Trophoblast cell (in vitro differentiated cells and primary cell): Measurements from ENCODE around the gene HOXB3.

Source experiments
- DNase-seq, 2 donors: peaks; one replicate each; pipeline ENCODE4 v3.0.0-alpha.2; 2016
- H2AFZ ChIP-seq: 2 replicates; pipeline ENCODE4 v1.6.1; 2013; ENCODE audit warnings: low read length, moderate library complexity, mild to moderate bottlenecking; ENCODE audit not compliant: insufficient read depth, poor library complexity
- H2AK5ac ChIP-seq: 2 replicates; pipeline ENCODE4 v1.6.1; 2013; ENCODE audit warnings: mild to moderate bottlenecking, low read length
- H2BK120ac ChIP-seq: 2 replicates; pipeline ENCODE4 v1.6.1; 2013; ENCODE audit warnings: low read length, mild to moderate bottlenecking, moderate library complexity; ENCODE audit not compliant: insufficient read depth, poor library complexity
- H2BK12ac ChIP-seq: 2 replicates; pipeline ENCODE4 v1.6.1; 2013; ENCODE audit warnings: mild to moderate bottlenecking, low read length, moderate library complexity
- H2BK5ac ChIP-seq: 2 replicates; pipeline ENCODE4 v1.6.1; 2013; ENCODE audit warnings: low read length, low read depth, moderate library complexity, mild to moderate bottlenecking; ENCODE audit not compliant: poor library complexity
- H3K14ac ChIP-seq: 2 replicates; pipeline ENCODE4 v1.6.1; 2013; ENCODE audit warnings: mild to moderate bottlenecking, low read length
- H3K18ac ChIP-seq: 2 replicates; pipeline ENCODE4 v1.6.1; 2013; ENCODE audit warnings: mild to moderate bottlenecking, low read length
- H3K23ac ChIP-seq: 2 replicates; pipeline ENCODE4 v1.6.1; 2013; ENCODE audit warnings: low read length
- H3K27ac ChIP-seq: 2 replicates; pipeline ENCODE4 v1.5.1; 2013; ENCODE audit warnings: low read depth, mild to moderate bottlenecking, inconsistent platforms, low read length, moderate library complexity
- H3K27me3 ChIP-seq: 2 replicates; pipeline ENCODE4 v1.6.1; 2013; ENCODE audit warnings: inconsistent platforms, mild to moderate bottlenecking, low read length, moderate library complexity; ENCODE audit not compliant: insufficient read depth
- H3K36me3 ChIP-seq, 2 experiments: 1 replicate in 1 of 2; 2 replicates in 1 of 2; pipeline ENCODE4 v1.6.1; 2013; ENCODE audit warnings: low read length in 2 of 2, mild to moderate bottlenecking in 2 of 2, moderate library complexity in 1 of 2; ENCODE audit not compliant: insufficient read depth in 2 of 2, control insufficient read depth in 1 of 2
- H3K4ac ChIP-seq: 2 replicates; pipeline ENCODE4 v1.6.1; 2013; ENCODE audit warnings: low read depth, mild to moderate bottlenecking, low read length, moderate library complexity
- H3K4me1 ChIP-seq, 2 experiments: 1 replicate in 1 of 2; 2 replicates in 1 of 2; pipeline ENCODE4 v1.6.1; 2013; ENCODE audit warnings: low read length in 2 of 2, mild to moderate bottlenecking in 2 of 2, moderate library complexity in 1 of 2; ENCODE audit not compliant: insufficient read depth in 2 of 2, control insufficient read depth in 1 of 2
- H3K4me2 ChIP-seq: 2 replicates; pipeline ENCODE4 v1.6.1; 2013; ENCODE audit warnings: inconsistent platforms, mild to moderate bottlenecking, low read length, moderate library complexity
- H3K4me3 ChIP-seq: 2 replicates; pipeline ENCODE4 v1.5.1; 2013; ENCODE audit warnings: mild to moderate bottlenecking, low read depth, low read length, inconsistent platforms
- H3K79me1 ChIP-seq: one replicate; pipeline ENCODE4 v1.6.1; 2013; ENCODE audit warnings: low read length
- H3K79me2 ChIP-seq: 2 replicates; pipeline ENCODE4 v1.6.1; 2013; ENCODE audit warnings: low read length, mild to moderate bottlenecking; ENCODE audit not compliant: control insufficient read depth, insufficient read depth, poor library complexity
- H3K9ac ChIP-seq: 2 replicates; pipeline ENCODE4 v1.6.1; 2013; ENCODE audit warnings: mild to moderate bottlenecking, low read length
- H3K9me3 ChIP-seq: 2 replicates; pipeline ENCODE4 v1.6.1; 2013; ENCODE audit warnings: low read depth, mild to moderate bottlenecking, control low read depth, inconsistent platforms, low read length; ENCODE audit not compliant: insufficient read depth
- H4K12ac ChIP-seq: 2 replicates; pipeline ENCODE4 v1.6.1; 2013; ENCODE audit warnings: low read depth, mild to moderate bottlenecking, low read length, moderate library complexity
- H4K8ac ChIP-seq: 2 replicates; pipeline ENCODE4 v1.6.1; 2013; ENCODE audit warnings: low read depth, mild to moderate bottlenecking, low read length, moderate library complexity
- H4K91ac ChIP-seq: one replicate; pipeline ENCODE4 v1.6.1; 2013; ENCODE audit warnings: low read depth, mild to moderate bottlenecking, low read length, moderate library complexity
- WGBS: extraction: QIAGEN DNeasy Blood & Tissue Kit; methylation state at CpG from one replicate; pipeline ENCODE4 v1.1.7; 2013; ENCODE audit warnings: missing lambda C conversion rate; ENCODE audit not compliant: insufficient read length, insufficient coverage; ENCODE audit errors: extremely low coverage; 5-methylcytosine and 5-hydroxymethylcytosine counted together

HOXB3 gene

GRCh38 chr17:48634493-48635208 is 44.6 kb upstream of the HOXB3 start:
- Histone ChIP-seq H2BK5ac (no peak overlapping the region), H3K9ac (no peak overlapping the region), H2BK120ac (no peak overlapping the region), H3K9me3 (peaks cover 4% of the 10 kb centered on the region), H2BK12ac (no peak overlapping the region), H3K4me3 (no peak overlapping the region), H3K79me2 (no peaks in the 10 kb centered on the region), H3K23ac (no peak overlapping the region), H3K27ac (no peak overlapping the region), H4K12ac (no peak overlapping the region), H3K4me1 (peaks cover 0 to 6% of the 10 kb centered on the region in 2 experiments), H4K8ac (no peak overlapping the region), H3K27me3 (peaks cover 85% of the 10 kb centered on the region), H3K36me3 (peaks cover 0 to 2% of the 10 kb centered on the region in 2 experiments), H3K14ac (no peak overlapping the region), H3K4me2 (no peak overlapping the region), H3K18ac (no peak overlapping the region), H2AK5ac (no peak overlapping the region), H4K91ac (no peak overlapping the region), H3K4ac (no peak overlapping the region), H3K79me1 (no peaks in the 10 kb centered on the region), H2AFZ (no peak overlapping the region)
- no CpG with 5 or more reads among the region's 20 CpGs for WGBS
- DNase-seq, result no peak

DNA sequence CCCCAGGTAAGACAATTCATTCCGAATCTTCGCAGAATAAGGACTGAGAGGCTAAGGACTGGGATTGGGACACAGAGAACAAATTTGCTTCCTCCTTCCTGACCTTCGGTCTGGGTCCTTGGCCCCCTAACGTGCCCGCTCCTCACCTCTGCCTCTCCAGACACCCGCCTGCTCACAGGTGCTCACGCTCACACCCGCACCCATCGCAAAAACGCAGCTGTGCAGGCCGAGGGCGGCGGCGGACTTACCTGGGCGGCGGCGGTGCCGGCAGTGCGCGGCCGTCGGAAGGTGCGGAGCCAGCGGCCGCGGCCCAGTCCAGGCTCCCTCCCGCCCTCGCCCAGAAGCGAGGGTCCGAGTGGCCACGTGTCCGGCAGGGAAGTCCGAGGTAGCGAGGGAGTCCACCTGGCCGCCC is 43.2 kb upstream of the HOXB3 start:
- Histone ChIP-seq H3K4ac (no peak overlapping the region), H3K14ac (no peak overlapping the region), H2BK12ac (no peak overlapping the region), H4K91ac (no peak overlapping the region), H2AFZ (no peak overlapping the region), H3K36me3 (peaks cover 0 to 2% of the 10 kb centered on the region in 2 experiments), H4K12ac (no peak overlapping the region), H2BK5ac (no peak overlapping the region), H3K9me3 (peaks cover 6% of the 10 kb centered on the region), H2AK5ac (no peak overlapping the region), H3K4me3 (peak overlapping the region; percentile 16), H3K4me1 (peaks cover 0 to 6% of the 10 kb centered on the region in 2 experiments), H2BK120ac (no peak overlapping the region), H3K18ac (no peak overlapping the region), H3K27ac (no peak overlapping the region), H3K79me1 (no peaks in the 10 kb centered on the region), H3K4me2 (peak overlapping the region; percentile 29), H4K8ac (no peak overlapping the region), H3K23ac (no peak overlapping the region), H3K27me3 (peaks cover 86% of the 10 kb centered on the region), H3K9ac (no peak overlapping the region), H3K79me2 (no peaks in the 10 kb centered on the region)
- WGBS, result no CpG with 5 or more reads among the region's 35 CpGs
- DNase-seq, result no peak

DNA sequence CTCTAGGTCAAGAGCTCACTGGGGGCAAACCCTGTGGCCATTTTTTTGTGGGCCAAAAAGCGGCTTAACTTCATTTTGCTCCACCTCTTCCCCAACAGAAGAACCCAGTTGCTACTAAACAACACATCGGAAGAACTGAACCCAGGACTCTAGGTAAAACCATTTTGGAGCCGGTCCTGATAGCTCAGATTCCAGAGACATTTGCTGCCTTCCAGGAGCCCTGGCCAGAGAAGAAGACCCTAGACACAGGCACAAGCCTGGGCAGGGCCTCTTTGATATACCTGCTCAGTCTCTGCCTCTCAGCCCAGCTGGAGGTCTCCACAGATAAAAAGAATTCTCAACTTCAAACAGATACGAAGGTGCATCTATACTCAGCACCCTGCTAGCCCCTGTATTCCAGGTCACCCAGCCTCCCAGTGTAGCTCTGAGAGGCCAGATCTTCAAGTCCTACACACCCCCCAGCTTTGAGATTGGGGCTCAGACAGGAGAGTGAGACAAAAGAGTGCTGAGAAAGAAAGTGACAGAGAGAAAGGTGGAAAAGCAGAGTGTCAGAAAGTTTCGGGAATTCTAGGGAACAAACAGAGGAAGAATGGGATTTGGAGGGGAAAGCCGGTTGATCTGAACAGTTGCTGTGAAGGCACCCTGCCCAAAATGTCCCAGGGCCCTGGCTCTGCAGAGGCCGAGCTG is 42.7 kb upstream of the HOXB3 start:
- no peak overlapping the region for H3K4ac ChIP-seq
- no peak overlapping the region for H2BK5ac ChIP-seq
- peaks cover 6% of the 10 kb centered on the region for H3K9me3 ChIP-seq
- H3K14ac ChIP-seq, result no peak overlapping the region
- no peak overlapping the region for H4K12ac ChIP-seq
- H3K18ac ChIP-seq, result no peak overlapping the region
- H3K9ac ChIP-seq, result no peak overlapping the region
- no peak overlapping the region for H3K23ac ChIP-seq
- H3K27me3 ChIP-seq, result peaks cover 88% of the 10 kb centered on the region
- H3K79me2 ChIP-seq, result no peaks in the 10 kb centered on the region
- no peak overlapping the region for H2BK120ac ChIP-seq
- peaks cover 0 to 6% of the 10 kb centered on the region in 2 experiments for H3K4me1 ChIP-seq
- WGBS, result no CpG with 5 or more reads among the region's 7 CpGs
- H3K4me2 ChIP-seq, result no peak overlapping the region
- H3K79me1 ChIP-seq, result no peaks in the 10 kb centered on the region
- DNase-seq, result no peak
- no peak overlapping the region for H4K8ac ChIP-seq
- no peak overlapping the region for H2BK12ac ChIP-seq
- no peak overlapping the region for H2AFZ ChIP-seq
- H3K36me3 ChIP-seq, result peaks cover 0 to 2% of the 10 kb centered on the region in 2 experiments
- H2AK5ac ChIP-seq, result no peak overlapping the region
- H3K27ac ChIP-seq, result no peak overlapping the region
- no peak overlapping the region for H3K4me3 ChIP-seq
- H4K91ac ChIP-seq, result no peak overlapping the region

DNA sequence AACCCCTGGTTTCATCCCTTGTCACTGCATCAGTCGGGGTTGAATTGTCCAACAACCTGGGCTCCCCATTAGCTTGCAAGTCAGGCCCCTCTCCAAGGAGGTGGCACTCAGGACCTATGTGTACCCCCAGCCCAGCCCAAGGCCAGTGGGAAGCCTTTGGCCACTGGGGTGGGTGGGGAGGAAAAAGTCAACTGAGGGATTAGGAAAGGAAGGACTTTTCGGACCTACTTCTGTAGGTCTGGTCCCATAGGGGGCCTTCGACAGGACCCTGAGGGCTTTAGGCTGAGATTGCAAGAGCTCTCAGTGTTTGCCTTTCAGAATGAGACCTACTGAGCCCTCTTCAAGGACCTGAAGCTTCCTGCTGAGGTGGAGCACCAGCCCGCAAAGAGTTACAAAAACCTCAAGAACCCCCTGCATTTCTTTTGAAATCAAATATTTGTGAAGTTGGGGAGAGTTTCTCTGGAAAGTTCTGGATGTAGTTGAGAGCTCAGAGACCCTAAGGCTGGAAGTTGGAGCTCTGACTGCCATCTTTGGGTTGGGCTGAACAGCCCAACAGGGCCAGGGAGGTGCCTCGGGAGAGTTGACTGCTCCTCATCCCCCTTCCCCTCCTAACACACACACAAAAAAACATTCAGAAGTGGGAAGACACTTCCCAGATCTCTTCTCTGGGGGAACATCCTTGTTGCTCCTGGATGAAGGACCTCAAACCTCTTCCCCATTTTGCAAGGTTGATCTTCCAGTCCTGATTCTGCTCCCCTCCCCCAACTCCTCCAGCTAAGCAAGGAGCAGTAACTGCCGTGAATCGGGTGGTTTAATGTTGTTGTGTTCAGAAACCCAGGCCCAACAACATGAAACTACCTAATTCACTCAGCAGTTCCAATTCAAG is 41.9 kb upstream of the HOXB3 start:
- WGBS, result no CpG with 5 or more reads among the region's 7 CpGs
- Histone ChIP-seq H3K18ac (no peak overlapping the region), H3K4me3 (no peak overlapping the region), H2BK5ac (no peak overlapping the region), H3K23ac (no peak overlapping the region), H4K91ac (no peak overlapping the region), H3K79me2 (no peaks in the 10 kb centered on the region), H4K8ac (no peak overlapping the region), H3K9me3 (peaks cover 6% of the 10 kb centered on the region), H3K36me3 (peaks cover 0 to 2% of the 10 kb centered on the region in 2 experiments), H2BK12ac (no peak overlapping the region), H3K4ac (no peak overlapping the region), H4K12ac (no peak overlapping the region), H3K4me1 (peaks cover 0 to 6% of the 10 kb centered on the region in 2 experiments), H3K27ac (no peak overlapping the region), H3K27me3 (peaks cover 88% of the 10 kb centered on the region), H3K79me1 (no peaks in the 10 kb centered on the region), H2BK120ac (no peak overlapping the region), H3K9ac (no peak overlapping the region), H2AFZ (no peak overlapping the region), H2AK5ac (no peak overlapping the region), H3K14ac (no peak overlapping the region), H3K4me2 (no peak overlapping the region)
- no peak for DNase-seq
